ENCODE results near the gene MEGF8.

The MEGF8 gene

DNA sequence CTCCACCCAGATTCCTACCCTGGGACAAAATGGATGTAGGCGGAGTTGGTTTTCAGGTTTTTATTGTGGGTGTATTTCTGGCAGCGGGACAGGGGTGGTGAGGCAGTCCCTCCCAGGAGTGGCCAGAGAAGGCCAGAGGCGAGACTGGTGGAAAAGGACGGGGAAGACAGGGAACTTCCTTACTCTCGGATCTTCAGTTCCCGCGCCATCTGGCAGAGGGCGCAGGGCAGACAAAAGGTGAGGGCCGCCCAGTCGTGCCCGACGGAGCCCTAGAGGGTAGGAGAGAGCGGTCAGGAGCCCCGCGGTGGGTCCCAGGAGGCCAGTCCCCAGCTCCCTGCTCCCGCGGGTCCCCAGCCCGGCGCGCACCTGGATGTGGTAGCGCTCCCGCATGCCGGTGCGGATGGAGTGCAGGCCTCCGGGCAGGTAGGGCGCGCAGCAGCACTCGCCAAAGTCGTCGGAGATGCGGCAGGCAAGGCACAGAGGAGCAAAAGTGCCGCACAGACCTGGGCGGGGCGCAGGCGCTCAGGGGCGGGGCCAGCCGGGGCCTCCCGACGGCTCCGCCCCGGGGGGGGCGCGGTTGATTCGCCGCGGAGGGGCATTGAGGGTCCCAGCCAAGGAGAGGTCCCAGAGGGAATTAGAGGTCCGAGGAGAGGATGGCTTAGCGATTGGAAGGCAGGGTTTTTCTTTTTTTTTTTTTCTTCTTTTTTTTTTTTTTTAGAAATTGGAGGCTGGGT is 61.7 kb downstream of the MEGF8 start:
- DNase-seq (ENCODE audit: low read depth): peak; percentile 58

DNA sequence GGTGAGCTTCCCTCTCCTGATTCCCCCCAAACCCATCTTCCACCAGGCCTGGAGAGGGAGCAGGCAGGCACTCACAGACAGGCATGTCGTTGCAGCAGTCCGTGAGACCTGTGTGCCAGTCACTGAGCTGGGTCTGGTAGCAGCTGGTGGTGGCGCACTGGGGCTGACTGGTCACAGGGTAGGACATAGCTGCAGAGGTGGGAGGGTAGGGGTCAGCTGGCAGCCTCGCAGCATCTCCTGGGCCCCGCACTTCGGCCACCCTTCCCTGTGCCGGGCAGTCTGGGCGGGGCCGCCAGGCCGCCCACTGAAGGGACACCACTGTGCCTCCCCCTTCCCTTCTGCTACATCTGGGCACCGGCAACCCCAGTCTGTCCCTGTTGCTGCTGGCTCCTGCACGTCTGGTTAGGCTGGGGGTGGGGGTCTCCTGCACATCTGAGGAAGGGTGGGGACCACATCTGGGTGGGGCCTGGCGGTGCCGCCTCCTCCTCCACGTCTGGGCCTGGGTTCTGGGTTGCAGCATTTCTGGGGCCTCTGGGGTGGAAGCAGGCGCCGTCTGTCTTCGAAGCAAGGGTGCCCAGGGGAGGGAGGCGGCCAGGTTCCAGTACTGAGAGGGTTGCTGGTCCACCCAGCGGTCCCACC is 63.5 kb downstream of the MEGF8 start:
- no peak for DNase-seq (ENCODE audit: low read depth)

DNA sequence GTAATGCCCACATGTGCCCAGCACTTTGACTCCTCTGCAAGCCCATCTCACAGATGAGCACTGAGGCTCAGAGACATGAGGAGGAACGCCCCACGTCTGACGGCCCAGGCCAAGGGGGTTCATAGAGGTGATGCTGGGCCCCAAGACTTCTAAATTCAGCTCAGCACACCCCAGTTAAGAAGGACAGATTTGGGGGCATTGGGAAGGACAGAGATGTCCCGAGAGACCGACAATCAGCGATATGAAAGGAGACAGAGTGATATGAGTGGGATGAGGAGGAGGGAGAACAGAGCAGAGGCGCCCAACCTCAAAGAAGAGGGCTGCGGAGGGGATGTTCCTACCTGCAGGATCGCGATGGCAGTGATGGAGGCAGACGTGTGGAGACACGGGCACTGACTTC is 64.5 kb downstream of the MEGF8 start, which contains the start of gene CNFN:
CNFN (minus strand) TSS at position 399 of the 400 bp plus-strand sequence. CDS start 1,260 bp downstream, outside the sequence.
- no peak for DNase-seq (ENCODE audit: low read depth)

DNA sequence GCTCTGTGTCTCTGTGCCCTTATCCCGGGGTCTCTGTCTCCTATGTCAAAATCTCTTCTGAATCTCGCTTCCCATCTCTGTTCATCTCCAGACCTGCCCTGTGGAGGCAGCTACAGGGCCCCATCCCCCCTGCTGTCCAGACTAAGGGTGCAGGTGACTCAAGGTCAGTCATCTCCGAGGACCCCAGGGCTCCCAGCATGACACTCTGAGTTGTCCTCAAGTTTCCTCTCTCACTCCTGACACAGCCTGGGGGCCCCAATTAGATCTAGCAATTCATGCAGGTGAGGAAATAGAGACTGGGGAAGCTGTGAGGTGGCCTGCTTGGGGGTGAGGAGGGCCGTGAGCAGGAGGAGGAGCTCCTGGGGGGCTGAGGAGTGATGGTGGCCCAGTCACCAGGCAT is 66.7 kb downstream of the MEGF8 start:
- DNase-seq (ENCODE audit: low read depth): no peak

DNA sequence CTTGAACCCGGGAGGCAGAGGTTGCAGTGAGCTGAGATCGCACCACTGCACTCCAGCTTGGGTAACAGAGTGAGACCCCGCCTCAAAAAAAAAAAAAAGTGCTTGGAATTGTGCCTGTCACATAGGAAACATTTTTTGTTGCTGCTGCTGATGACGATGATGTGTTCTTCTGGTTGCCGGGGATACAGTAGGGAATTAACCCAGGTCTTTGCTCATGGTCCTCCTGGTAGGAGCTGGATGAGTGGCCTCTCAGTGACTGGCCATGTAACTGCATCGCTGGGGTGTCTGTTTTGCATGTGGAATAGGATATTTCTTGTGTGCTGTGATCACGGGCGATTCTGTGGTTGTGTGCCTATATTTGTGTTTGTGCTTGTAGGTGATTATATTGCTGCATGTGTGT is 69.3 kb downstream of the MEGF8 start:
- no peak for DNase-seq (ENCODE audit: low read depth)

DNA sequence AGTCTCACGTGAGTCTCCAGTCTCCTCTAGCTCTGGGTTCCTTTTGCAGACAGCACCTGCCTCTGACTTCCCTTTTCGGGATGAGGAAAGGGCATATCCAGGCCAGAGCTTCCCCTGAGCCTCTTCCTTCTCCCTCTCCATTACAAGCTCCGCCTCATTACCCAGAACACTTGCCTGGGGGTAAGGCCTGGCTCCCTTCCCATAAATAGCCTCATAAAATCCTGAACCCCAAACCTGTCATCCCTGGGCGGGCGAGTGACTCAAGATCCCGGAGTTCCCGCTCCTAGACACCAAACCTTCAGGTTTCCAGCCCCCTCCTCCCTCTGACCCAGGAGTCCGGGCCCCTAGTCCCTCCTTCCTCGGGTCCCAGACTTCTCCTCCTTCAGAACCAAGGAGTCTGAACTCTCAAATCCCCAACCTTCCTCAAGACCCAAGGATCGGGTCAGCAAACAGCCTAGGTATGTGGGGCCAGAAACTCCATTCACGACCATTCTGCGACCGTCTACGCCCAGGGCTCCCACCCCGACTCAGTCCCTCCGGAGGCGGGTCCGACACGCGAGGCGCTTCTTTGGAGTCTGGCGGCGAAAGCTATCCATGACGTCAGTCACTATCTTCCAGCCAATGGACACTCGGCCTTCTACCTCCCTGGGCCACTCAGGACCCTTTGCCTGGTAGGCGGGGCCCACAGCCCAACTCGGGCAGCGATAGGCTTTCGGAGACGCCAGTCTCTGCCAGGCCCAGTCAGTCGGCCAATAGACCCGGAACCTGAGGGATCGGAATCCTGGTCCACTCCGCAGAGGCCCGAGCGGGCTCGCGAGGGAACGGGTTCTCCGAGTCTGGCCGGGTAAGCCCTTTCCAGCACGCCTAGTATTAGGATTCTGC is 71.2 kb downstream of the MEGF8 start:
- peak; percentile 96 for DNase-seq (ENCODE audit: low read depth)

DNA sequence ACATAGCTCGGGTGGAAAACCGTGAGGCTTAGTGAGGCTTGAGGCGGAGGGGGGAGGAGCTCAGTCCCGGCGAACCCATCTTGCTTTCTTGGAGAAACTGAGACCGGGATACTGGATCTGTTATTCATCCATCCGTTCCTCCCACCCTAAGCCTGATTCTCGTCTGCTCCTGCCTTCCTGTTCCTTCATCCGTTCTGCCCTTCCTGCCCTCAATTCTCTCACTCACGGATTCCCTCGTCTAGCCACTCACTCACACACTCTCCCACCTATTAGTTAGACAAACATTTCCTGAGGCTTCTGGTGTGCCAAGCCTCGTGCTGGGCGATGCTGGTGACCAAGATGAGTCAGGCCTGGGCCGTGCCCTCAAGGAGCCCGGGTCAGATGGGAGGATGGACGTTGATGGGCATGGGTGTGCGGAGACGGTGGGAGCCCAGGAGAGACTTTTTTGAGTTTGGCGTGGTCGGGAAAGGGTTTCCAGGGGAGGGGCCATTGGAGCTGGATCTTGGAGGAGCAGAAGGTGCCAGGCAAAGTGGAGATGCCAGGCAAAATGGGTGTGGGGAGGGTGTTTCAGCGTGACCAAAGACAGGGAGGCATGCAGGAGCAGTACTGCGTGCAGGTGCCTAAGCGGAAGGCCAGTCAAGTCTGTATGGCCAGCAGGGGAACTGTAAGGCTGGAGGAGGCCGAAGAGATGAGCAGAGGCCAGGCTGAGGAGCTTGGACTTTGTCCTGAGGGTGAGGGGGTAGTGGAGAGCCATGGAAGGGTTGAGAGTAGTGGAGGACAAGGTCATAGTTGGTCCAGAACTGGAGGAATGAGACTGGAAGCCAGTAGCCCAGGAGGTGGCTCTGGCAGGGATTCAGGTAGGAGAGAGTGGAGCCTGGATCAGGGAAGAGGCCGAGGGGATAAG is 72.1 kb downstream of the MEGF8 start:
- DNase-seq (ENCODE audit: low read depth): no peak

DNA sequence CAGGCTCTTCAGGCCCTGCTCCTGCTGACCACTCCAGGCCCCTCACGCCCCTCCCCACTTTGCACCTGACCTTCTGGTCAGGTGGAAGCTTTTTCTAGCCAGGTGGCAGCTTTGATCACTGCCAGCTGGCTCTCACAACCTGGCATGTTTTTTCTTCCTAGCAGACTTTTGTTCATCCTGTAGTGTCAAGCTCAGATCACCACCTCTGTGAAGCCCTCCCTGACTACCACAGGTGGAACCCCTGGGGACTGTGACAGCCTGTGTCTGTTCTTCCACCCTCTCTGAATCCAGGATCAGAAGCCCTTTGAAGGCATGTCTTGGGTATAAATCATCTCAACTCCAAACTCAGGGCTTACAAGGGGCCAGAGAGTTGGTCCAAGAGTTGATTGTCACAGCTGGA is 75.0 kb downstream of the MEGF8 start:
- no peak for DNase-seq (ENCODE audit: low read depth)

DNA sequence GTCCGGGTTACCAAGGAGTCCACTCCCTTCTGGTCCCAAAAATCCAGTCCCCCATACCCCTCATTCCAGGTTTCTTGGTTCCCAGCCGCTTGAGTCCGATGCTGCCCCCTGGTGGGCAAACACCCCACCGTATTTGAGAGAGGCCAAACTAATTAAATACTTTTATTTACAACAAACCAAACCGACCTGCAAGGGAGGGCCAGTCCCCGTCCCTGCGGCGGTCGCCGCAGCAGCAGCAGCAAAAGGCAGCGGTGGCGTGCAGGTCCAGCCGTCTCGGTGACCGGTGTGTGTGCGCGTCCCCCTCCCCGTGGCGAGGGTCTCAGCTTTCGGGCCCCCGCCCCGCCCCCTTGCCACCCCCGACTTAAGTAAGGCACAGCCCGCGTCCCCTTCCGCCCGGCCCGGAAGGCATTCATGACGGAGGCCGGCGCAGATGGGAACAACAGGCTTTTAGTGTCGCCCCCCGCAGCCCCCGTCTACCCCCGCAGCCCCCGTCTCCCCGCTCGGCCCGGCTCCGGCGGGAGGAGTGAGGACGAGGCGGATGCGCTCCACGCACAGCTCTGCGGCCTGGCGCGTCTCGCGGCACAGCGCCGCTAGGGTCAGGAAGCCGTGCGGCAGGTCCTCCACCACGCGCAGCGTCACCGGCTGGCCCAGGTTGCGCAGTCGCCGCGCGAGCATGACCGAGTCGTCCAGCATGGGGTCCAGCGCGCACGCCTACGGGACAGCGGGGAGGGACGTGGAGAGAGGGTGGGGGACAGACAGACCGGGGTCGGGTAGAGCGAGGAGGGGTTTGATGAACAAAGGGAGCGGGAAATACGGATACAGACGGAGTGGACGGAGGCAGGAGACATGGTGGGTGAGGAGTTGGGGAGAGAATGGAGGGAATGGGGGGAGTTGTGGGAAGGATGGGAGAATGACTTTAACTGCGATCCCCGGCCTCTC is 76.2 kb downstream of the MEGF8 start:
- peak; percentile 66 for DNase-seq (ENCODE audit: low read depth)

DNA sequence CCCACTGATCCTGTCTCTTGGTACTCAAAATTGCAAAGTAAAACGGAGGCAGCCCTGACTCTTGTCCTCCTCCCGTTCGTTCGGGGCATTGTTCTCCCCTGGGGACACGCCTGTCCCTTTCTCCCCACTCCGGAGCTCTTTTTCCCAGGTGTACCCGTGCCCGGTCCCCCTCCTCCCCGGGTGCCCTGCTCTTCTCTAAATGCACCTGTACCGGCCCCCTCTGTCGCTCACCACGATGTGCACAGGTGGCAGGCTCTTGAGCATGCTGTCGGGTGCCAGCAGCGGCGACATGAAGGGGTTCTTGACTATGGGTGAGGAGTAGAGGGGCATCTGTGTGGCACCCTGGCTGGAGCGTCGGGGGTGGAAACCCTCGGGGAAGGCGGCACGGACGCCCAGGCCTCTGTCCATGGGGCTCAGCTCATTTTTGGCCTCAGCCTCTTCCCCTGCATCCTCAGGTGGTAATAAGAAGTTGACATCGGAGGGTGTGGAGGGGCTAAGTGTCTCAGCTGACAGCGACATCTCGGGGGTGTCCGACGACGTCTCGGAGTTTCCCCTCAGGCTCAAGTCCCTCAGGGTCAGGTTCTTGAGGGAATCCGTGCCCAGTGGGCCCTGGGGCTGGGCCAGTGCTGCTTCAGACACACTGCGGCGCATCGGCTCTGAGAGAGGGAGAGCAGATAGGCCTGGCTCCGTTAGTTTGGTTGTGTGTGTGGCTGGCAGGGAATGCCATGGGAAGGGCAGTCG is 77.1 kb downstream of the MEGF8 start:
- no peak for DNase-seq (ENCODE audit: low read depth)

DNA sequence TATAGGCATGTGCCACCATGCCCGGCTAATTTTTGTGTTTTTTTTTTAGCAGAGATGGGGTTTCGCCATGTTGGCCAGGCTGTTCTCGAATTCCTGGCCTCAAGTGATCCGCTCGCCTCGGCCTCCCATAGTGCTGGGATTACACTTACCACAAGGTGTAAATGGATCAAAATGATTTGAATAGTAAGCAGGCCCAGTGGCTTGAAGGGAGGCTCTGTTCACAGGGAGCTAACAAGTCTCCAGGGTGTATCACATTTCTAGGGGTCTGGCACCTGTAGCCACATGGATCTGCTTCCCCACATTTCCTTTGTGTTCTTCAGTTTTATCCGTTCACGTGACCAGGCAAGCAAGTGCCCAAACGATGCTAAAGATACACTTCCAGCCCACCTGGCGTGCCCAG is 78.2 kb downstream of the MEGF8 start:
- DNase-seq (ENCODE audit: low read depth): no peak

DNA sequence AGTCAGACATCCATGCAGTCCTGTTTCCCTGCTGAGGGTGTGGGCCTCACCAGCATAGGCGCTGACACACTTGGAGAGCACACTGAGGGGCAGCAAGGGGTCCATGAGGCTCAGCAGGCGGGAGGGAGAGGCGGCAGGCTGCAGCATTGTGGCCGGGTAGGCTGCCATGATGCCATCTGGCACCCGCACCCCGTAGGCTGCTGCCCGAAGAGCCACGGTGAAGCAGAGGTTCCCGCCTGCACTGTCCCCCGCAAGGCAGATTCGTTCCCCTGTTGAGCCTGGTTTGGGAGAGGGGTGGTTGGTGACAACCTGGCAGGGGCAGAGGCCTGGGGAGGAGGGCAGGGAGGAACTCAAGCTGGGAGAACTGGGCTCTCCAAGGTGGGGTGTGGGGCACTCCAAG is 80.7 kb downstream of the MEGF8 start:
- DNase-seq (ENCODE audit: low read depth): no peak

DNA sequence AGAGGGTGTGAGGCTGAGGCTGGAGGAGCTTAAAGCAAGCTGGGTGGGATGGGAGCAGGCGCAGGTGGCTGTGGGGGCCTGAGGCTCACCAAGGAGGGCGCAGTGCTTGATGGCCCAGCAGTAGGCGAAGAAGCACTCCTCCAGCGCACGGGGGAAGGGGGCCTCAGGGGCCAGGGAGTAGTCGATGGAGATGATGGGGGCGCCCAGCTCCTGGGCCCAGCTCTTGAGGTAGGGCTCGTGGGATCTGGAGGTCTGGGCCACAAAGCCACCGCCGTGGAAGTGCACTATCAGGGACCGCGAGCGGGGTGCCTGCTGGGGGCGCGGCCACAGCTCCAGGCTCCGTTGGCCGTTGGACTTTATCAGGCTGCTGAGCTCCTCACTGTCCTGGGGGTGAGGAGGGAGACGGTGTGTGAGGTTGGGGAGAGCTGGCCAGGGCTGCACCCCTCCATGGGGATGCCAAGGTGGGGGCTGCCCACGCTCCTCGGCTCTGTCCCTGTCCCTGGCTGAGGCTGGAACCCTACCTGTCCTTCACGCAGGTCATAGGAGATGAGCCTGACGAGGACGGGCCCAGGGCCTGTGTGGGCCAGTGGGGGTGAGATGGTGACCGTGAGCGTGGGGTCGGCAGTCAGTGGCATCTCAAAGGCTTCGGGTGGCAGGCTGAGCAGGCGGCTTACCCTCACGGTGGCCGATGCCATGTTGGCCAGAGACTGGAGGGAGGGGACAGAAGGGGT is 81.8 kb downstream of the MEGF8 start:
- no peak for DNase-seq (ENCODE audit: low read depth)

DNA sequence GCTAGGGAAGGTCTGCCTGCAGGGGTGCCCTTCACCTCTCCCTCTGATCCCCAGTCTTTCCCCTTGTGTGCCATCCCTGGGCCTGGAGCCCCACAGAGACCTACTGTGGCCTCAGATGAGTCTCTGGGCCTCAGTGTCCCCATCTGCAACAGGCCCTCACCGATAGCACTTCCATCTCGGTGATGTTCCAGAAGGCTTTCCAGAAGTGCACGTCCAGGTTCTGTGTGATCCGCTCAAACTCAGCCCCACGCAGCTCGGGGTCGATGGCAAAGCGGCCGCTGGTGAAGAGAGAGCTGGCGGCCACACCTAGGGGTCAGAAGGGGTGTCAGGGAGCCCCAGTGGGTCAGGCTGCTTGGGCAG is 82.4 kb downstream of the MEGF8 start:
- no peak for DNase-seq (ENCODE audit: low read depth)

DNA sequence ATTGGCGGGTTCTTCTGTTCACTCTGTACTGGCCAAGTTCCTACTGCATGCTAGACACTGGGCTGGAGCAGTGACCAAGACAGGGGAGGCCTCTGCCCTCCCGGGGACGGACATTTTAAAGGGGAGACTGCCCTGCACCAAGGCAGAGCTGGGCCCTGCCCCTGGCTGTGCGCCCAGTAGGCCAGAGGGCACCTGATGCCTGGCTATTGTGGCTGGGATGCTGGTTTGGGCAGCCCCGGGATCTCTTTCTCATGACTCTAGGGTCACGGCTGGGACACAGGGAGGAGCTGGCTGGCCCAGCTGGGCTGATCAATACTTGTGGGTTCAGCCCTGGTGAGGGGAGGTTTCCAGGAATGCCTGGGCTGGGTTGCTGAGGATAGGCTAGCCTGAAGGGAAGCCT is 84.0 kb downstream of the MEGF8 start:
- DNase-seq (ENCODE audit: low read depth): no peak

DNA sequence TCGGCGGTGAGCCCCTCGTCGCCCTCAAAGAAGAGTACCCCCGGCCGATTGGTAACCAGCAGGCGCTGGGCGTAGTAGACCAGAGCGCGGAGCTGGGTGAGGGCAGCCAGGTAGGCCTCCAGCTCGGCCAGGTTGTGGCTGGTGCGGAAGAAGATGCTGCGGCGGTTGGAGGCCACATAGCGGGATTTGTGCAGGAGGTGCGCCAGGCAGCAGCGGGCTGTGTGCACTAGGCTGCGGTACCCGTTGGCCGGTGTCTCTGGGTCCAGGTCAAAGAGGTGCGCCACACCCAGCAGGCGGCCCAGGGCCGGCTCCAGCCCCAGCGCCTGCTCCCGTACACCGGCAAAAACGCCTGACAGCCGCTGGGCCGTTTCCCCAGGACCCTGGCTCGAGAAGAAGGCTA is 84.9 kb downstream of the MEGF8 start:
- DNase-seq (ENCODE audit: low read depth): no peak

DNA sequence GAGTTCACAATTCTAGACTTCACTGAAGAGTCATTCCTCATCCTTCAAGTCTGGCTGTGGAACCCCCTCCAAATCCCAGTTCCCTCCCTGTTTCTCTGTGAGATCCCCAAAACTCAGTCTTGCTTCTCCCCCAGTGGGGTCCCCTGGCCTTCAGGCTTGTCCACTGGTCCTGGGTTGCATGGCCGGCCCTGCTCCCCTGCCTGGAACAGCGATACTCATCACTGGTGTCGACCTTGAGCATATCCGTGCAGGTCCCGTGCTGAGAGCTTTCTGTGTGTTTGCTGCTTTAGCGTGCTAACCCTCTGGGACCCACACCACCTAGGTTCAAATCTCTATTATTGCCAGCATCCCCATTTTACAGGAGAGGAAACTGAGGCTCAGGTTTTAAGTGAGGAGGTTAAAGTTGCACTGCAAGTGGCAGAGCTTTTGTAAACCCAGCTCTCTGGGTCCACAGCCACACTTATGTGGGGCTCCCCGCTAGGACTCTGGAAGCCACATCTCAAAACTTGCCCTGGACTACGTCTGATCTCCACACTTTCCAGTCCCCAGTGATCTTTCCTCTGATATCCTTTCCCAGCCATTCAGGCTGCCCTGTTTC is 86.2 kb downstream of the MEGF8 start:
- no peak for DNase-seq (ENCODE audit: low read depth)

DNA sequence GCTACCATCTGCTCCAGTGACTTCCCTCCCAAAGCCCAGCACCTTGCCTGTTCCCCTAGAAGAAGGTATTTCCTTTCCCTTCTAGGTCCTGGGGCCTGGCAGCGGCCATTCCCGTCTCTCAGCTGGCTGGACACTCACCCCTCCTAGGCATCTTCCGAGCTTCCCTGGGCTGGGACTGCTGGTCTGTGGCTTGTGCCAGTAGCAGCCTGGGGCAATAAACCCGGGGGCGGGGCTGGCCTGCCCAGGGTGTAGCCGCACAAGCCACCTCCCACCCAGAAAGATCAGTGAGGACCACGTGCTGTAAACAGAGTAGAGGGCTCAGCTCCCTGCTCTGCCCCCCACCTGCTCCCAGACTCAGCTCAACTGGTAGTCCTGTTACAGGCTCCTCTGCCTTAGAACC is 86.8 kb downstream of the MEGF8 start:
- DNase-seq (ENCODE audit: low read depth): no peak

DNA sequence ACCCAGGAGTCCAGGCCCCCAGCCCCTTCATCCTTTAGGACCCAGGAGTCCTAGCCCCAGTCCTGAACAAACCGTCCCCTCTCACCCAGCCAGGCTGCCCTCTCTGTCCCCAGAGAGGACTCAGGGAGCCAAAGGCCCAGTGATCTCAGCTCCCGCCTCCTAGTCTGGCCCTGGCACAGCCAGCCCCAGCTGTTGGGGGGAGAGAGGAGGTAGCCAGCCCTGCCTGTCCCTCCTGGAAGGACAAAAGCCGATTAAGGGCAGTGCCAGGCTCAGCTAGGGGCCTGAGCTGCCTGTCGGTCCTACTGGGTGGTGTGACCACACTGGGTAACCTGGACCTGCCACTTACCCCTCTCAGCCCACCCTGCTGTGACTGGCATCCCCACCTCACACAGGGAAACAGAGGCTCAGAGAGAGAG is 87.2 kb downstream of the MEGF8 start:
- no peak for DNase-seq (ENCODE audit: low read depth)

All from stimulated activated CD8-positive, alpha-beta memory T cell treated with anti-CD3 and anti-CD28 coated beads, Interleukin-4, amount 100 ng/mL, for 24 hours (primary cell).